GM23338 (cell line): Measurements from ENCODE around the gene TWF2. TPM values are rescaled to one million over a fixed set of nuclear protein-coding genes. Genes with fewer than 3 reads are reported as not detected.

ENCODE experiments used
- ATAC-seq: fragments of 200-7000 bp; cut with Tn5 transposase; 3 replicates; pipeline ENCODE4 v1.9.1; 2020
- DNase-seq: peaks from one replicate; pipeline ENCODE4 v3.0.0-alpha.2; 2015; ENCODE audit warnings: low spot score
- H2AFZ ChIP-seq: fragments of 200-600 bp; sonication (generic); 2 replicates; pipeline ENCODE4 v1.8.0; 2016; ENCODE audit warnings: antibody characterized with exemption, mild to moderate bottlenecking, moderate library complexity
- H3F3A ChIP-seq: fragments of 200-600 bp; sonication (generic); replicated peaks from 2 replicates; pipeline ENCODE4 v1.8.0; 2017; ENCODE audit warnings: antibody characterized with exemption, mixed run types, low read depth
- H3K27ac ChIP-seq: fragments of 200-600 bp; sonication (generic); 2 replicates; pipeline ENCODE4 v1.6.1; 2016; ENCODE audit warnings: low read depth
- H3K27me3 ChIP-seq: fragments of 200-600 bp; sonication (generic); 2 replicates; pipeline ENCODE4 v1.8.0; 2016; ENCODE audit warnings: mild to moderate bottlenecking, mixed run types, moderate library complexity; ENCODE audit not compliant: insufficient read depth
- H3K36me3 ChIP-seq: fragments of 200-600 bp; sonication (generic); 2 replicates; pipeline ENCODE4 v1.8.0; 2016; ENCODE audit warnings: mild to moderate bottlenecking; ENCODE audit not compliant: insufficient read depth
- H3K4me1 ChIP-seq: fragments of 200-600 bp; sonication (generic); 2 replicates; pipeline ENCODE4 v1.8.0; 2016; ENCODE audit warnings: mild to moderate bottlenecking, moderate library complexity; ENCODE audit not compliant: insufficient read depth
- H3K4me2 ChIP-seq: fragments of 200-600 bp; sonication (generic); 2 replicates; pipeline ENCODE4 v1.7.1; 2017; ENCODE audit warnings: mixed run types
- H3K4me3 ChIP-seq: fragments of 200-600 bp; sonication (generic); 2 replicates; pipeline ENCODE4 v1.6.1; 2016; ENCODE audit warnings: mixed run types
- H3K79me2 ChIP-seq: fragments of 200-600 bp; sonication (generic); replicated peaks from 2 replicates; pipeline ENCODE4 v1.8.0; 2017; ENCODE audit warnings: mild to moderate bottlenecking; ENCODE audit not compliant: insufficient read depth
- H3K9me2 ChIP-seq: fragments of 200-600 bp; sonication (generic); 2 replicates; pipeline ENCODE4 v1.8.0; 2017; ENCODE audit not compliant: insufficient read depth
- H4K20me1 ChIP-seq: fragments of 200-600 bp; sonication (generic); replicated peaks from 2 replicates; pipeline ENCODE4 v1.8.0; 2017; ENCODE audit warnings: mild to moderate bottlenecking; ENCODE audit not compliant: insufficient read depth
- H3K27ac Mint-ChIP-seq: 2 replicates; pipeline ENCODE4 v1.8.0; 2020; ENCODE audit warnings: inconsistent platforms, mild to moderate bottlenecking, moderate library complexity, mixed read lengths
- H3K27me3 Mint-ChIP-seq: 3 replicates; pipeline ENCODE4 v1.8.0; 2022; ENCODE audit warnings: low read depth, mild to moderate bottlenecking, moderate library complexity, mixed read lengths, inconsistent platforms; ENCODE audit not compliant: insufficient read depth, poor library complexity
- H3K36me3 Mint-ChIP-seq: 3 replicates; pipeline ENCODE4 v1.8.0; 2021; ENCODE audit warnings: low read depth, mild to moderate bottlenecking, inconsistent platforms, moderate library complexity, mixed read lengths
- H3K4me1 Mint-ChIP-seq: 3 replicates; pipeline ENCODE4 v1.8.0; 2020; ENCODE audit warnings: mild to moderate bottlenecking, inconsistent platforms, mixed read lengths
- H3K4me3 Mint-ChIP-seq: 3 replicates; pipeline ENCODE4 v1.8.0; 2021; ENCODE audit warnings: moderate library complexity, mild to moderate bottlenecking, inconsistent platforms, mixed read lengths
- H3K9me3 Mint-ChIP-seq: 3 replicates; pipeline ENCODE4 v1.8.0; 2020; ENCODE audit warnings: moderate library complexity, mild to moderate bottlenecking, inconsistent platforms, mixed read lengths
- CREB1 ChIP-seq: fragments of 250-450 bp; sonication (Bioruptor Pico); IDR thresholded peaks from 2 replicates; pipeline ENCODE4 v1.5.0; 2020; ENCODE audit warnings: low read depth, mild to moderate bottlenecking, moderate library complexity
- EZH2 ChIP-seq: fragments of 200-600 bp; sonication (generic); IDR thresholded peaks from one replicate; pipeline ENCODE4 v1.8.0; 2017; ENCODE audit warnings: antibody characterized with exemption, mild to moderate bottlenecking, low read depth; ENCODE audit not compliant: unreplicated experiment
- EZH2phosphoT487 ChIP-seq: fragments of 200-600 bp; sonication (generic); IDR thresholded peaks from one replicate; pipeline ENCODE4 v1.8.1; 2018; ENCODE audit warnings: antibody characterized with exemption; ENCODE audit not compliant: unreplicated experiment
- JUNB ChIP-seq: IDR thresholded peaks from one replicate; pipeline ENCODE4 v1.6.1; 2016; ENCODE audit warnings: antibody characterized with exemption; ENCODE audit not compliant: unreplicated experiment
- NANOG ChIP-seq: IDR thresholded peaks from 2 replicates; pipeline ENCODE4 v1.6.1; 2016; ENCODE audit warnings: antibody characterized with exemption, borderline replicate concordance
- POLR2AphosphoS5 ChIP-seq: IDR thresholded peaks from 2 replicates; pipeline ENCODE4 v1.6.1; 2016; ENCODE audit warnings: antibody characterized with exemption, low read depth
- STAT1 ChIP-seq: IDR thresholded peaks from one replicate; pipeline ENCODE4 v1.6.1; 2016; ENCODE audit warnings: antibody characterized with exemption; ENCODE audit not compliant: unreplicated experiment
- ZNF114 ChIP-seq: fragments of 250-450 bp; sonication (Bioruptor Pico); IDR thresholded peaks from 2 replicates; pipeline ENCODE4 v1.5.0; 2020; ENCODE audit warnings: mild to moderate bottlenecking, moderate library complexity
- ZNF331 ChIP-seq: fragments of 250-450 bp; sonication (Bioruptor Pico); IDR thresholded peaks from 2 replicates; pipeline ENCODE4 v1.5.0; 2020; ENCODE audit warnings: low read depth, mild to moderate bottlenecking, moderate library complexity
- polyA plus RNA-seq: library from polyadenylated mRNA; unstranded; fragments of >200 nt; fragmentation: Nextera tagmentation; extraction: Ambion mirVana; gene quantifications from 2 replicates; pipeline ENCODE4 v1.2.1, GENCODE V29; 2016
- total RNA-seq: library from RNA; depleted of rRNA; stranded (reverse); fragments of >200 nt; shearing (Covaris generic); gene quantifications from 2 replicates; pipeline ENCODE4 v1.2.3, GENCODE V29; 2014
- TF ChIP-seq, protein P1 (sequence below), 2 experiments: fragments of 200-600 bp in 1 of 2; sonication (generic) in 1 of 2; conservative IDR thresholded peaks; 2 replicates each; pipeline versions ENCODE4 v1.5.1 to v1.6.1; 2016 to 2017; ENCODE audit warnings: antibody characterized with exemption in 2 of 2, low read depth in 2 of 2, mild to moderate bottlenecking in 2 of 2, moderate library complexity in 1 of 2
- TF ChIP-seq, protein P2 (sequence below): fragments of 250-450 bp; sonication (Bioruptor Pico); IDR thresholded peaks from 2 replicates; pipeline ENCODE4 v1.5.0; 2020; ENCODE audit warnings: mild to moderate bottlenecking, moderate library complexity
- TF ChIP-seq, protein P3 (sequence below): IDR thresholded peaks from 2 replicates; pipeline ENCODE4 v1.6.1; 2016; ENCODE audit warnings: antibody characterized with exemption
- TF ChIP-seq, protein P4 (sequence below): IDR thresholded peaks from one replicate; pipeline ENCODE4 v1.6.1; 2018; ENCODE audit warnings: antibody characterized with exemption; ENCODE audit not compliant: unreplicated experiment

TWF2 gene
- total and polyA plus RNA-seq, 2 experiments from 2014 or later: 38.9 to 120 TPM

DNA sequence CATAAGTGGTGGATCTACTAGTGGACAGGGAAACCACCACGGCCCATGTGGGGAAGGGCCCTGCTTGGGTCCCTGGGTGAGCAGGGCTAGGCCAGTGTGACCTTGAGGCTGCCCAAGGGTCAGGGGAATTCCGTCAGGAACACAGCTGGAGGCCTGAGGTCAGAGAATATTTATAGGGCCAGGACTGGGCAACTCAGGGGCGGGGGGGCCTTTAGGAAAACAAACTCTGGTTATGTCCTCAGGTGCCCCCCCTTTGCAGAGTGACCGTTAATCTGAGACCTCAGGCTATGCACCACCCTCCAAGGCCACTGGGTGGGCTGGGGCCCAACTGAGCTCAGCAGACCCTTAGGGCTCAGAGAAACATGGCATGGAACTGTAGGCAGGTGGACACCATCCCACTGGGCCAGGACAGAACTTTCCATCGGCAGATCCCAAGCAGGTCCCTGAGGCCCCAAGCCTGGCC is 2.5 kb downstream of the TWF2 start:
- peaks cover 25% of the 10 kb centered on the region for H3K79me2 ChIP-seq

More for the DNA sequence above, 2.5 kb downstream of the TWF2 start:
- Histone ChIP-seq H3K27ac (no peak overlapping the region), H3F3A (peaks cover 13% of the 10 kb centered on the region; the same call in 1 of the 2 replicates), H3K36me3 (no peaks in the 10 kb centered on the region), H4K20me1 (0 out of 2 replicates have a peak, but pooled peaks cover 5% of the 10 kb centered on the region), H2AFZ (no peak overlapping the region), H3K4me3 (peak overlapping the region; percentile 93; the same call in 1 of the 2 replicates), H3K4me1 (peaks cover 33% of the 10 kb centered on the region), H3K4me2 (peak overlapping the region; percentile 99; the same call in 1 of the 2 replicates), H3K9me2 (no peaks in the 10 kb centered on the region), H3K27me3 (no peaks in the 10 kb centered on the region)
- Mint-ChIP-seq H3K4me3 (0 out of 3 replicates have a peak overlapping the region, but pooled peaks have one; percentile 29), H3K36me3 (peaks cover 15% of the 10 kb centered on the region), H3K27me3 (peaks cover 15% of the 10 kb centered on the region), H3K9me3 (no peaks in the 10 kb centered on the region), H3K4me1 (peaks cover 53% of the 10 kb centered on the region), H3K27ac (peak overlapping the region; percentile 66; the same call in 1 of the 2 replicates)
- no peak for TF ChIP-seq CREB1 (CRISPR knock-in tag)
- no peak for TF ChIP-seq POLR2AphosphoS5
- TF ChIP-seq, protein P1, sequence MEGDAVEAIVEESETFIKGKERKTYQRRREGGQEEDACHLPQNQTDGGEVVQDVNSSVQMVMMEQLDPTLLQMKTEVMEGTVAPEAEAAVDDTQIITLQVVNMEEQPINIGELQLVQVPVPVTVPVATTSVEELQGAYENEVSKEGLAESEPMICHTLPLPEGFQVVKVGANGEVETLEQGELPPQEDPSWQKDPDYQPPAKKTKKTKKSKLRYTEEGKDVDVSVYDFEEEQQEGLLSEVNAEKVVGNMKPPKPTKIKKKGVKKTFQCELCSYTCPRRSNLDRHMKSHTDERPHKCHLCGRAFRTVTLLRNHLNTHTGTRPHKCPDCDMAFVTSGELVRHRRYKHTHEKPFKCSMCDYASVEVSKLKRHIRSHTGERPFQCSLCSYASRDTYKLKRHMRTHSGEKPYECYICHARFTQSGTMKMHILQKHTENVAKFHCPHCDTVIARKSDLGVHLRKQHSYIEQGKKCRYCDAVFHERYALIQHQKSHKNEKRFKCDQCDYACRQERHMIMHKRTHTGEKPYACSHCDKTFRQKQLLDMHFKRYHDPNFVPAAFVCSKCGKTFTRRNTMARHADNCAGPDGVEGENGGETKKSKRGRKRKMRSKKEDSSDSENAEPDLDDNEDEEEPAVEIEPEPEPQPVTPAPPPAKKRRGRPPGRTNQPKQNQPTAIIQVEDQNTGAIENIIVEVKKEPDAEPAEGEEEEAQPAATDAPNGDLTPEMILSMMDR (conservative IDR thresholded peaks at IDR 0.05; ENCODE audit: low read depth in 2 of 2): no peak
- TF ChIP-seq ZNF331 (CRISPR knock-in tag): no peak
- TF ChIP-seq ZNF114: no peak
- no peak for TF ChIP-seq EZH2
- TF ChIP-seq STAT1: no peak
- no peak for TF ChIP-seq JUNB
- TF ChIP-seq, protein P2, sequence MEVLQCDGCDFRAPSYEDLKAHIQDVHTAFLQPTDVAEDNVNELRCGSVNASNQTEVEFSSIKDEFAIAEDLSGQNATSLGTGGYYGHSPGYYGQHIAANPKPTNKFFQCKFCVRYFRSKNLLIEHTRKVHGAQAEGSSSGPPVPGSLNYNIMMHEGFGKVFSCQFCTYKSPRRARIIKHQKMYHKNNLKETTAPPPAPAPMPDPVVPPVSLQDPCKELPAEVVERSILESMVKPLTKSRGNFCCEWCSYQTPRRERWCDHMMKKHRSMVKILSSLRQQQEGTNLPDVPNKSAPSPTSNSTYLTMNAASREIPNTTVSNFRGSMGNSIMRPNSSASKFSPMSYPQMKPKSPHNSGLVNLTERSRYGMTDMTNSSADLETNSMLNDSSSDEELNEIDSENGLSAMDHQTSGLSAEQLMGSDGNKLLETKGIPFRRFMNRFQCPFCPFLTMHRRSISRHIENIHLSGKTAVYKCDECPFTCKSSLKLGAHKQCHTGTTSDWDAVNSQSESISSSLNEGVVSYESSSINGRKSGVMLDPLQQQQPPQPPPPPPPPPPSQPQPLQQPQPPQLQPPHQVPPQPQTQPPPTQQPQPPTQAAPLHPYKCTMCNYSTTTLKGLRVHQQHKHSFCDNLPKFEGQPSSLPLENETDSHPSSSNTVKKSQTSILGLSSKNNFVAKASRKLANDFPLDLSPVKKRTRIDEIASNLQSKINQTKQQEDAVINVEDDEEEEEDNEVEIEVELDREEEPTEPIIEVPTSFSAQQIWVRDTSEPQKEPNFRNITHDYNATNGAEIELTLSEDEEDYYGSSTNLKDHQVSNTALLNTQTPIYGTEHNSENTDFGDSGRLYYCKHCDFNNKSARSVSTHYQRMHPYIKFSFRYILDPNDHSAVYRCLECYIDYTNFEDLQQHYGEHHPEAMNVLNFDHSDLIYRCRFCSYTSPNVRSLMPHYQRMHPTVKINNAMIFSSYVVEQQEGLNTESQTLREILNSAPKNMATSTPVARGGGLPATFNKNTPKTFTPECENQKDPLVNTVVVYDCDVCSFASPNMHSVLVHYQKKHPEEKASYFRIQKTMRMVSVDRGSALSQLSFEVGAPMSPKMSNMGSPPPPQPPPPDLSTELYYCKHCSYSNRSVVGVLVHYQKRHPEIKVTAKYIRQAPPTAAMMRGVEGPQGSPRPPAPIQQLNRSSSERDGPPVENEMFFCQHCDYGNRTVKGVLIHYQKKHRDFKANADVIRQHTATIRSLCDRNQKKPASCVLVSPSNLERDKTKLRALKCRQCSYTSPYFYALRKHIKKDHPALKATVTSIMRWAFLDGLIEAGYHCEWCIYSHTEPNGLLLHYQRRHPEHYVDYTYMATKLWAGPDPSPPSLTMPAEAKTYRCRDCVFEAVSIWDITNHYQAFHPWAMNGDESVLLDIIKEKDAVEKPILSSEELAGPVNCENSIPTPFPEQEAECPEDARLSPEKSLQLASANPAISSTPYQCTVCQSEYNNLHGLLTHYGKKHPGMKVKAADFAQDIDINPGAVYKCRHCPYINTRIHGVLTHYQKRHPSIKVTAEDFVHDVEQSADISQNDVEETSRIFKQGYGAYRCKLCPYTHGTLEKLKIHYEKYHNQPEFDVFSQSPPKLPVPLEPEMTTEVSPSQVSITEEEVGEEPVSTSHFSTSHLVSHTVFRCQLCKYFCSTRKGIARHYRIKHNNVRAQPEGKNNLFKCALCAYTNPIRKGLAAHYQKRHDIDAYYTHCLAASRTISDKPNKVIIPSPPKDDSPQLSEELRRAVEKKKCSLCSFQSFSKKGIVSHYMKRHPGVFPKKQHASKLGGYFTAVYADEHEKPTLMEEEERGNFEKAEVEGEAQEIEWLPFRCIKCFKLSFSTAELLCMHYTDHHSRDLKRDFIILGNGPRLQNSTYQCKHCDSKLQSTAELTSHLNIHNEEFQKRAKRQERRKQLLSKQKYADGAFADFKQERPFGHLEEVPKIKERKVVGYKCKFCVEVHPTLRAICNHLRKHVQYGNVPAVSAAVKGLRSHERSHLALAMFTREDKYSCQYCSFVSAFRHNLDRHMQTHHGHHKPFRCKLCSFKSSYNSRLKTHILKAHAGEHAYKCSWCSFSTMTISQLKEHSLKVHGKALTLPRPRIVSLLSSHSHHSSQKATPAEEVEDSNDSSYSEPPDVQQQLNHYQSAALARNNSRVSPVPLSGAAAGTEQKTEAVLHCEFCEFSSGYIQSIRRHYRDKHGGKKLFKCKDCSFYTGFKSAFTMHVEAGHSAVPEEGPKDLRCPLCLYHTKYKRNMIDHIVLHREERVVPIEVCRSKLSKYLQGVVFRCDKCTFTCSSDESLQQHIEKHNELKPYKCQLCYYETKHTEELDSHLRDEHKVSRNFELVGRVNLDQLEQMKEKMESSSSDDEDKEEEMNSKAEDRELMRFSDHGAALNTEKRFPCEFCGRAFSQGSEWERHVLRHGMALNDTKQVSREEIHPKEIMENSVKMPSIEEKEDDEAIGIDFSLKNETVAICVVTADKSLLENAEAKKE (CRISPR knock-in tag): no peak
- TF ChIP-seq EZH2phosphoT487: no peak
- no peak for TF ChIP-seq NANOG
- TF ChIP-seq, protein P3, sequence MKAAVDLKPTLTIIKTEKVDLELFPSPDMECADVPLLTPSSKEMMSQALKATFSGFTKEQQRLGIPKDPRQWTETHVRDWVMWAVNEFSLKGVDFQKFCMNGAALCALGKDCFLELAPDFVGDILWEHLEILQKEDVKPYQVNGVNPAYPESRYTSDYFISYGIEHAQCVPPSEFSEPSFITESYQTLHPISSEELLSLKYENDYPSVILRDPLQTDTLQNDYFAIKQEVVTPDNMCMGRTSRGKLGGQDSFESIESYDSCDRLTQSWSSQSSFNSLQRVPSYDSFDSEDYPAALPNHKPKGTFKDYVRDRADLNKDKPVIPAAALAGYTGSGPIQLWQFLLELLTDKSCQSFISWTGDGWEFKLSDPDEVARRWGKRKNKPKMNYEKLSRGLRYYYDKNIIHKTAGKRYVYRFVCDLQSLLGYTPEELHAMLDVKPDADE: no peak
- TF ChIP-seq, protein P4, sequence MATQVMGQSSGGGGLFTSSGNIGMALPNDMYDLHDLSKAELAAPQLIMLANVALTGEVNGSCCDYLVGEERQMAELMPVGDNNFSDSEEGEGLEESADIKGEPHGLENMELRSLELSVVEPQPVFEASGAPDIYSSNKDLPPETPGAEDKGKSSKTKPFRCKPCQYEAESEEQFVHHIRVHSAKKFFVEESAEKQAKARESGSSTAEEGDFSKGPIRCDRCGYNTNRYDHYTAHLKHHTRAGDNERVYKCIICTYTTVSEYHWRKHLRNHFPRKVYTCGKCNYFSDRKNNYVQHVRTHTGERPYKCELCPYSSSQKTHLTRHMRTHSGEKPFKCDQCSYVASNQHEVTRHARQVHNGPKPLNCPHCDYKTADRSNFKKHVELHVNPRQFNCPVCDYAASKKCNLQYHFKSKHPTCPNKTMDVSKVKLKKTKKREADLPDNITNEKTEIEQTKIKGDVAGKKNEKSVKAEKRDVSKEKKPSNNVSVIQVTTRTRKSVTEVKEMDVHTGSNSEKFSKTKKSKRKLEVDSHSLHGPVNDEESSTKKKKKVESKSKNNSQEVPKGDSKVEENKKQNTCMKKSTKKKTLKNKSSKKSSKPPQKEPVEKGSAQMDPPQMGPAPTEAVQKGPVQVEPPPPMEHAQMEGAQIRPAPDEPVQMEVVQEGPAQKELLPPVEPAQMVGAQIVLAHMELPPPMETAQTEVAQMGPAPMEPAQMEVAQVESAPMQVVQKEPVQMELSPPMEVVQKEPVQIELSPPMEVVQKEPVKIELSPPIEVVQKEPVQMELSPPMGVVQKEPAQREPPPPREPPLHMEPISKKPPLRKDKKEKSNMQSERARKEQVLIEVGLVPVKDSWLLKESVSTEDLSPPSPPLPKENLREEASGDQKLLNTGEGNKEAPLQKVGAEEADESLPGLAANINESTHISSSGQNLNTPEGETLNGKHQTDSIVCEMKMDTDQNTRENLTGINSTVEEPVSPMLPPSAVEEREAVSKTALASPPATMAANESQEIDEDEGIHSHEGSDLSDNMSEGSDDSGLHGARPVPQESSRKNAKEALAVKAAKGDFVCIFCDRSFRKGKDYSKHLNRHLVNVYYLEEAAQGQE: no peak
- DNase-seq (no peak), ATAC-seq (no peak)
